CD4-positive, alpha-beta T cell treated with Interleukin-10 for 1 hour (primary cell): Measurements from ENCODE around the gene CDR2L.
"Not testable (repeated sequence)": the region's sequence is repeated elsewhere in the genome, so short reads cannot be mapped to it uniquely, and the experiment has no call there.

Source experiments
- DNase-seq: peaks from one replicate; pipeline ENCODE4 v3.0.0-alpha.2; 2020

Gene CDR2L

GRCh38 chr17:74959826-74960515 is 27.5 kb upstream of the CDR2L start:
- no peak for DNase-seq

GRCh38 chr17:74960570-74961342 is 26.7 kb upstream of the CDR2L start:
- DNase-seq, result peak; percentile 57

- DNase-seq, result peak; percentile 84
Measured at GRCh38 chr17:74961657-74962350, 25.6 kb upstream of the CDR2L start.

GRCh38 chr17:74962622-74963394 is 24.6 kb upstream of the CDR2L start:
- no peak for DNase-seq

- DNase-seq, result no peak
Measured at GRCh38 chr17:74963656-74964055, 23.8 kb upstream of the CDR2L start.

GRCh38 chr17:74964246-74964761 is 23.1 kb upstream of the CDR2L start:
- DNase-seq, result no peak

- DNase-seq, result no peak
Measured at GRCh38 chr17:74964988-74965622, 22.3 kb upstream of the CDR2L start.

- DNase-seq, result no peak
Measured at GRCh38 chr17:74968361-74968780, 19.1 kb upstream of the CDR2L start.

GRCh38 chr17:74969501-74969900 is 17.9 kb upstream of the CDR2L start:
- not testable (repeated sequence) for DNase-seq

GRCh38 chr17:74970395-74970794 is 17.0 kb upstream of the CDR2L start:
- no peak for DNase-seq

- no peak for DNase-seq
Measured at GRCh38 chr17:74971069-74971841, 16.2 kb upstream of the CDR2L start.

GRCh38 chr17:74971842-74972106 is 15.7 kb upstream of the CDR2L start:
- no peak for DNase-seq

- DNase-seq, result peak; percentile 85
Measured at GRCh38 chr17:74972107-74972972, 15.1 kb upstream of the CDR2L start, which contains the start of gene HID1. Gene HID1 (minus strand): TSS chr17:74972759. CDS start chr17:74972656, 103 bp downstream.

GRCh38 chr17:74972973-74973328 is 14.5 kb upstream of the CDR2L start:
- DNase-seq, result no peak

GRCh38 chr17:74975943-74976342 is 11.5 kb upstream of the CDR2L start:
- no peak for DNase-seq

GRCh38 chr17:74977802-74978201 is 9.6 kb upstream of the CDR2L start:
- no peak for DNase-seq

GRCh38 chr17:74978240-74978639 is 9.2 kb upstream of the CDR2L start:
- no peak for DNase-seq

GRCh38 chr17:74979408-74980146 is 7.9 kb upstream of the CDR2L start:
- DNase-seq, result no peak

- no peak for DNase-seq
Measured at GRCh38 chr17:74981318-74981978, 6.0 kb upstream of the CDR2L start.
